Caco-2 (cell line): ENCODE results near the gene PLA2G2D. TPM values are rescaled to one million over a fixed set of nuclear protein-coding genes. Genes with fewer than 3 reads are reported as not detected.

Experiments
- BruUV-seq: library from RNA; stranded (reverse); fragments of 400-500 nt; replicated peaks from 2 replicates; lab custom pipeline; 2021; lab: Mats Ljungman, UMichigan
- CTCF ChIA-PET: fragments of 300-600 bp; sonication (Branson Sonifier 250); formaldehyde crosslinking; loops from one replicate; lab custom pipeline; 2022; ENCODE audit warnings: antibody characterized with exemption; lab: Charles Lee
- POLR2A ChIA-PET: fragments of 300-600 bp; sonication (Branson Sonifier 250); formaldehyde crosslinking; loops from one replicate; lab custom pipeline; 2022; ENCODE audit warnings: antibody characterized with exemption; lab: Charles Lee
- DNase-seq, 2 experiments: peaks; one replicate each; pipeline versions ENCODE4 v3.0.0 to v3.0.0-alpha.2; 2020 to 2022
- H3K27me3 ChIP-seq: replicated peaks from 2 replicates; pipeline ENCODE4 v1.6.0; 2011; ENCODE audit warnings: low read length; ENCODE audit not compliant: control insufficient read depth, insufficient read depth
- H3K36me3 ChIP-seq: 2 replicates; pipeline ENCODE4 v1.5.1; 2011; ENCODE audit warnings: low read length; ENCODE audit not compliant: control insufficient read depth, insufficient read depth
- H3K4me1 ChIP-seq: fragments of 250-450 bp; sonication (Bioruptor Pico); 2 replicates; pipeline ENCODE4 v1.5.1; 2020; ENCODE audit warnings: mild to moderate bottlenecking
- H3K4me3 ChIP-seq: 2 replicates; pipeline ENCODE4 v1.5.1; 2011; ENCODE audit warnings: low read depth, mild to moderate bottlenecking, control low read depth, low read length
- H3K9me3 ChIP-seq: fragments of 250-450 bp; sonication (Bioruptor Pico); 2 replicates; pipeline ENCODE4 v1.5.1; 2020; ENCODE audit warnings: mild to moderate bottlenecking, moderate library complexity
- H3K27ac Mint-ChIP-seq: one replicate; pipeline ENCODE4 v1.8.0; 2022; ENCODE audit warnings: mixed read lengths; ENCODE audit not compliant: unreplicated experiment
- H3K27me3 Mint-ChIP-seq: one replicate; pipeline ENCODE4 v1.8.0; 2022; ENCODE audit warnings: mixed read lengths; ENCODE audit not compliant: insufficient read depth, unreplicated experiment
- H3K36me3 Mint-ChIP-seq: one replicate; pipeline ENCODE4 v1.8.0; 2022; ENCODE audit warnings: mild to moderate bottlenecking, mixed read lengths; ENCODE audit not compliant: insufficient read depth, unreplicated experiment
- H3K4me1 Mint-ChIP-seq: one replicate; pipeline ENCODE4 v1.8.0; 2022; ENCODE audit warnings: low read depth, mixed read lengths; ENCODE audit not compliant: unreplicated experiment
- H3K4me3 Mint-ChIP-seq: one replicate; pipeline ENCODE4 v1.8.0; 2022; ENCODE audit warnings: mild to moderate bottlenecking, moderate library complexity, mixed read lengths; ENCODE audit not compliant: unreplicated experiment
- H3K9me3 Mint-ChIP-seq: one replicate; pipeline ENCODE4 v1.8.0; 2022; ENCODE audit warnings: mixed read lengths; ENCODE audit not compliant: unreplicated experiment
- CTCF ChIP-seq, 2 experiments: fragments of 200-600 bp in 1 of 2; IDR thresholded peaks; 1 replicate in 1 of 2; 2 replicates in 1 of 2; pipeline versions ENCODE4 v1.5.1 to v1.8.0; 2011 to 2022; ENCODE audit warnings: antibody characterized with exemption in 1 of 2, control low read depth in 1 of 2, inconsistent platforms in 1 of 2, low read depth in 1 of 2, low read length in 1 of 2, mild to moderate bottlenecking in 1 of 2, moderate library complexity in 1 of 2; ENCODE audit not compliant: insufficient read depth in 1 of 2, severe bottlenecking in 1 of 2, unreplicated experiment in 1 of 2
- intact Hi-C: fragments of 100-400 bp; cut with micrococcal nuclease; formaldehyde crosslinking; loops from one replicate; pipeline ENCODE4 v1.10.0; 2022; ENCODE audit not compliant: unreplicated experiment
- total RNA-seq: library from RNA; stranded (reverse); gene quantifications from 2 replicates; pipeline ENCODE4 v1.2.3, GENCODE V29; 2022

The PLA2G2D gene
- total RNA-seq, 1 experiment from 2014 or later, result not detected

- POLR2A ChIA-PET, result no interaction called here
- Histone ChIP-seq H3K36me3 (no peaks in the 10 kb centered on the region), H3K9me3 (no peaks in the 10 kb centered on the region), H3K27me3 (no peaks in the 10 kb centered on the region), H3K4me3 (no peak overlapping the region), H3K4me1 (no peaks in the 10 kb centered on the region)
- Mint-ChIP-seq H3K36me3 (no peaks in the 10 kb centered on the region), H3K9me3 (no peaks in the 10 kb centered on the region), H3K4me1 (no peaks in the 10 kb centered on the region), H3K27ac (no peak overlapping the region), H3K4me3 (no peak overlapping the region), H3K27me3 (no peaks in the 10 kb centered on the region)
- intact Hi-C loops, result no loop called here
- no peak for DNase-seq
- CTCF ChIA-PET, result no interaction called here
- no TSS peak for BruUV-seq
- TF ChIP-seq CTCF (IDR thresholded peaks at IDR 0.05; ENCODE audit: insufficient read depth in 1 of 2, low read depth in 1 of 2, low read length in 1 of 2, severe bottlenecking in 1 of 2, unreplicated experiment in 1 of 2), result no peak
Measured at GRCh38 chr1:20074055-20074724, 45.1 kb downstream of the PLA2G2D start.

GRCh38 chr1:20073256-20073655, 46.1 kb downstream of the PLA2G2D start:
- H3K36me3 Mint-ChIP-seq, result no peaks in the 10 kb centered on the region
- TF ChIP-seq CTCF (IDR thresholded peaks at IDR 0.05; ENCODE audit: insufficient read depth in 1 of 2, low read depth in 1 of 2, low read length in 1 of 2, severe bottlenecking in 1 of 2, unreplicated experiment in 1 of 2), result no peak
- no peaks in the 10 kb centered on the region for H3K27me3 Mint-ChIP-seq
- Histone ChIP-seq H3K9me3 (no peaks in the 10 kb centered on the region), H3K4me1 (no peaks in the 10 kb centered on the region), H3K27me3 (no peaks in the 10 kb centered on the region), H3K36me3 (no peaks in the 10 kb centered on the region), H3K4me3 (no peak overlapping the region)
- no peak for DNase-seq
- no peak overlapping the region for H3K27ac Mint-ChIP-seq
- H3K4me3 Mint-ChIP-seq, result no peak overlapping the region
- CTCF ChIA-PET, result no interaction called here
- no peaks in the 10 kb centered on the region for H3K9me3 Mint-ChIP-seq
- POLR2A ChIA-PET, result no interaction called here
- BruUV-seq, result no TSS peak
- intact Hi-C loops, result no loop called here
- H3K4me1 Mint-ChIP-seq, result no peaks in the 10 kb centered on the region

- H3K9me3 Mint-ChIP-seq, result no peaks in the 10 kb centered on the region
Measured at GRCh38 chr1:20072771-20073170, 46.6 kb downstream of the PLA2G2D start.

More at GRCh38 chr1:20072771-20073170, 46.6 kb downstream of the PLA2G2D start:
- no peak for TF ChIP-seq CTCF (IDR thresholded peaks at IDR 0.05; ENCODE audit: insufficient read depth in 1 of 2, low read depth in 1 of 2, low read length in 1 of 2, severe bottlenecking in 1 of 2, unreplicated experiment in 1 of 2)
- Mint-ChIP-seq H3K4me1 (no peaks in the 10 kb centered on the region), H3K4me3 (no peak overlapping the region), H3K27me3 (no peaks in the 10 kb centered on the region), H3K27ac (no peak overlapping the region), H3K36me3 (no peaks in the 10 kb centered on the region)
- no peak for DNase-seq
- H3K36me3 ChIP-seq, result no peaks in the 10 kb centered on the region
- H3K4me3 ChIP-seq, result no peak overlapping the region
- BruUV-seq, result no TSS peak
- intact Hi-C loops, result no loop called here
- ChIA-PET POLR2A (no interaction called here), CTCF (no interaction called here)
- no peaks in the 10 kb centered on the region for H3K4me1 ChIP-seq
- no peaks in the 10 kb centered on the region for H3K27me3 ChIP-seq
- no peaks in the 10 kb centered on the region for H3K9me3 ChIP-seq
